ENCODE measurements around the gene DALRD3.

The DALRD3 gene

GRCh38 chr3:49017971-49018706 lies at the start of gene DALRD3:
Gene DALRD3, minus strand, starts transcription at chr3:49018580. Its CDS starts 16 bp downstream, at chr3:49018564.
- DNase-seq (ENCODE audit: low read depth): peak; percentile 22

- no peak for DNase-seq (ENCODE audit: low read depth)
Observed at GRCh38 chr3:49058011-49058410, 39.6 kb upstream of the DALRD3 start.

GRCh38 chr3:49057268-49057667 lies 38.9 kb upstream of the DALRD3 start:
- DNase-seq (ENCODE audit: low read depth): no peak

- DNase-seq (ENCODE audit: low read depth): no peak
Observed at GRCh38 chr3:49054344-49054862, 36.0 kb upstream of the DALRD3 start.

- DNase-seq (ENCODE audit: low read depth): no peak
Observed at GRCh38 chr3:49053543-49053942, 35.2 kb upstream of the DALRD3 start.

GRCh38 chr3:49035281-49035680 lies 16.9 kb upstream of the DALRD3 start:
- DNase-seq (ENCODE audit: low read depth): no peak

GRCh38 chr3:49034650-49035049 lies 16.3 kb upstream of the DALRD3 start:
- no peak for DNase-seq (ENCODE audit: low read depth)

- no peak for DNase-seq (ENCODE audit: low read depth)
Observed at GRCh38 chr3:49032646-49033304, 14.4 kb upstream of the DALRD3 start.

GRCh38 chr3:49030321-49030720 lies 11.9 kb upstream of the DALRD3 start:
- no peak for DNase-seq (ENCODE audit: low read depth)

- no peak for DNase-seq (ENCODE audit: low read depth)
Observed at GRCh38 chr3:49029563-49029884, 11.1 kb upstream of the DALRD3 start.

GRCh38 chr3:49028673-49029562 lies 10.5 kb upstream of the DALRD3 start, which contains the start of gene IMPDH2:
Gene IMPDH2, minus strand, starts transcription at chr3:49029398. Its CDS starts 48 bp downstream, at chr3:49029350.
- peak; percentile 87 for DNase-seq (ENCODE audit: low read depth)

GRCh38 chr3:49028298-49028672 lies 9.9 kb upstream of the DALRD3 start:
- no peak for DNase-seq (ENCODE audit: low read depth)

GRCh38 chr3:49027634-49028033 lies 9.3 kb upstream of the DALRD3 start:
- no peak for DNase-seq (ENCODE audit: low read depth)

GRCh38 chr3:49026536-49026935 lies 8.2 kb upstream of the DALRD3 start:
- DNase-seq (ENCODE audit: low read depth): no peak

- no peak for DNase-seq (ENCODE audit: low read depth)
Observed at GRCh38 chr3:49025793-49026520, 7.6 kb upstream of the DALRD3 start.

GRCh38 chr3:49025005-49025792 lies 6.8 kb upstream of the DALRD3 start:
- no peak for DNase-seq (ENCODE audit: low read depth)

- no peak for DNase-seq (ENCODE audit: low read depth)
Observed at GRCh38 chr3:49024449-49024848, 6.1 kb upstream of the DALRD3 start.

GRCh38 chr3:49023775-49024174 lies 5.4 kb upstream of the DALRD3 start:
- no peak for DNase-seq (ENCODE audit: low read depth)

- DNase-seq (ENCODE audit: low read depth): no peak
Observed at GRCh38 chr3:49022688-49023171, 4.3 kb upstream of the DALRD3 start.

- DNase-seq (ENCODE audit: low read depth): peak; percentile 86
Observed at GRCh38 chr3:49021813-49022687, 3.7 kb upstream of the DALRD3 start, which contains the start of gene NDUFAF3. Gene NDUFAF3, plus strand, starts transcription at chr3:49022121. Its CDS starts 24 bp downstream, at chr3:49022145.

All from activated T-cell treated with anti-CD3 and anti-CD28 coated beads for 1 hour (primary cell).